CD4-positive, alpha-beta T cell (primary cell): ENCODE data around the gene SLC5A9. TPM values are rescaled to one million over a fixed set of nuclear protein-coding genes. Genes with fewer than 3 reads are reported as not detected.

Source experiments
- ATAC-seq: fragments of 200-7000 bp; cut with Tn5 transposase; one replicate; pipeline ENCODE4 v1.10.0; 2022; ENCODE audit warnings: mild to moderate bottlenecking; ENCODE audit not compliant: poor library complexity
- CTCF ChIA-PET: fragments of 350-600 bp; sonication (Branson Sonifier 250); formaldehyde crosslinking; loops from one replicate; lab custom pipeline; 2021; ENCODE audit warnings: antibody characterized with exemption, inconsistent platforms; lab: Charles Lee
- POLR2A ChIA-PET: fragments of 350-600 bp; sonication (Branson Sonifier 250); formaldehyde crosslinking; loops from one replicate; lab custom pipeline; 2021; ENCODE audit warnings: antibody characterized with exemption, inconsistent platforms; lab: Charles Lee
- DNase-seq, 14 experiments: peaks; one replicate each; pipeline ENCODE4 v3.0.0-alpha.2; 2013 to 2020; ENCODE audit warnings: mixed read lengths in 2 of 14
- H3K27ac ChIP-seq, 2 donors: one replicate each; pipeline versions ENCODE4 v1.5.1 to v1.7.0; 2013; ENCODE audit warnings: low read length in 2 of 2, low read depth in 1 of 2, mild to moderate bottlenecking in 1 of 2
- H3K27me3 ChIP-seq, 2 experiments: 1 replicate in 1 of 2; 2 replicates in 1 of 2; pipeline versions ENCODE4 v1.6.1 to v1.7.0; 2013; ENCODE audit warnings: low read length in 2 of 2, control low read depth in 1 of 2, mild to moderate bottlenecking in 1 of 2, moderate library complexity in 1 of 2; ENCODE audit not compliant: insufficient read depth in 2 of 2, control insufficient read depth in 1 of 2
- H3K36me3 ChIP-seq: one replicate; pipeline ENCODE4 v1.6.1; 2013; ENCODE audit warnings: low read length, control low read depth; ENCODE audit not compliant: insufficient read depth
- H3K4me1 ChIP-seq: one replicate; pipeline ENCODE4 v1.6.1; 2013; ENCODE audit warnings: low read length, control low read depth; ENCODE audit not compliant: insufficient read depth
- H3K4me3 ChIP-seq: one replicate; pipeline ENCODE4 v1.5.1; 2013; ENCODE audit warnings: mild to moderate bottlenecking, low read length, moderate library complexity
- H3K9me3 ChIP-seq, 2 experiments: 1 replicate in 1 of 2; 2 replicates in 1 of 2; pipeline versions ENCODE4 v1.6.1 to v1.7.0; 2013; ENCODE audit warnings: low read length in 2 of 2, mild to moderate bottlenecking in 2 of 2, control low read depth in 1 of 2, moderate library complexity in 1 of 2; ENCODE audit not compliant: control insufficient read depth in 1 of 2, insufficient read depth in 1 of 2
- H3K27ac Mint-ChIP-seq: one replicate; pipeline ENCODE4 v1.8.0; 2020; ENCODE audit warnings: mixed read lengths
- H3K27me3 Mint-ChIP-seq: one replicate; pipeline ENCODE4 v1.8.0; 2021; ENCODE audit warnings: mixed read lengths
- H3K36me3 Mint-ChIP-seq: one replicate; pipeline ENCODE4 v1.8.0; 2021; ENCODE audit warnings: low read depth, mixed read lengths
- H3K4me1 Mint-ChIP-seq: one replicate; pipeline ENCODE4 v1.8.0; 2021; ENCODE audit warnings: low read depth, mixed read lengths
- H3K4me3 Mint-ChIP-seq: one replicate; pipeline ENCODE4 v1.8.0; 2020; ENCODE audit warnings: mild to moderate bottlenecking, mixed read lengths
- H3K9me3 Mint-ChIP-seq: one replicate; pipeline ENCODE4 v1.8.0; 2020; ENCODE audit warnings: mixed read lengths
- intact Hi-C, 2 experiments: fragments of 100-400 bp; cut with DNase I in 1 of 2; cut with micrococcal nuclease in 1 of 2; formaldehyde crosslinking; loops; one replicate each; pipeline versions ENCODE4 v1.15.1 to v1.9.0; 2023 to 2025; cut with DNase I, micrococcal nuclease
- polyA plus RNA-seq, 2 donors: library from polyadenylated mRNA; unstranded; fragments of 120-200 nt; gene quantifications; one replicate each; pipeline ENCODE4 v1.2.1, GENCODE V29; 2013
- total RNA-seq, 174 experiments: library from RNA in 2 of 174; stranded (reverse) in 2 of 174; gene quantifications; one replicate each; pipeline ENCODE4 v1.2.3 and lab custom pipeline; 2021 to 2026
- TF ChIP-seq, protein P1 (sequence below): fragments of 200-600 bp; IDR thresholded peaks from one replicate; pipeline ENCODE4 v1.8.0; 2022; ENCODE audit warnings: antibody characterized with exemption, mild to moderate bottlenecking

The SLC5A9 gene
- total RNA-seq: not detected
- polyA plus RNA-seq (2013, experiment 1 of 2): 0.24 TPM
- polyA plus RNA-seq (2013, experiment 2 of 2): 0.23 TPM
- 0 to 0.12 (median 0) reads per million in 172 experiments for total RNA-seq (lab: John Stamatoyannopoulos, UW)

DNA sequence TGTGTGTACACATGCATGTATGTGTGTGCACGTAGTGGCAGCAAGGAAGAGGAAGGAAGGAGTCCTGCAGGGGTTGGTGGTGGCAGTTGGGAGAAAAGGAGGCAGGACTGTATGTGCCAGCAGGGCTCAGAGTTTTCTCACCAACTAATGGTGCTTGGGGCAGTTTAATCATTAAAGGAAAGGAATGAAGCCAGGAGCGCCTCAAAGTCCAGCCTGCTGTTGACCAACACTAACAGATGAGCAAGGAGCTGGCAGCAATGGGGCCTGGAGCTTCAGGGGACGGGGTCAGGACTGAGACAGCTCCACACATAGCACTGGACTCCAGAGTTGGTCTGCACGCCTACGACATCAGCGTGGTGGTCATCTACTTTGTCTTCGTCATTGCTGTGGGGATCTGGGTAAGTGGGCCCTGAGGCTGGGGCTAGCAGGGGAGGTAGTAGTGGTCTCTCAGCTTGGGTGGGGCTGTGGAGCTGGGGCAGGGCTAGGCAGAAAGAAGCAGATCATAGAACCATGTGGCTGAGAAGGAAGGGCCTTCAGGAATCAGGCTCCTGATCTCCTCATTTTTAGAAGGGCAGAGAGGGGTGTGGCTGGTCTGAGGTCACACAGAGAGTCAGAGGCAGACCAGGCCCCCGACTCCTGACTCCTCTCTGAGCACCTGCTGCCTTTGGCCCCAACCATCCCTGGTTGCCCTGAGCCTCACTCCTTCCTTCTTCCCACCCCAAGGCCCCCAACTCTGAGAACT lies at the start of gene SLC5A9:
TSS of gene SLC5A9 (plus strand) at position 216 of the 742 bp plus-strand sequence. CDS start at position 237, 21 bp downstream.
- H3K27ac ChIP-seq: no peak within 1 kb of the TSS
- POLR2A ChIA-PET: no interaction called here
- no peaks in the 10 kb centered on the region for H3K9me3 ChIP-seq
- H3K4me1 ChIP-seq: peaks cover 15% of the 10 kb centered on the region
- CTCF ChIA-PET: no interaction called here
- Mint-ChIP-seq H3K27me3 (no peaks in the 10 kb centered on the region), H3K36me3 (no peaks in the 10 kb centered on the region), H3K27ac (no peak within 1 kb of the TSS), H3K4me3 (no peak within 1 kb of the TSS), H3K9me3 (no peaks in the 10 kb centered on the region), H3K4me1 (no peaks in the 10 kb centered on the region)
- H3K36me3 ChIP-seq: no peaks in the 10 kb centered on the region
- TF ChIP-seq, protein P1, sequence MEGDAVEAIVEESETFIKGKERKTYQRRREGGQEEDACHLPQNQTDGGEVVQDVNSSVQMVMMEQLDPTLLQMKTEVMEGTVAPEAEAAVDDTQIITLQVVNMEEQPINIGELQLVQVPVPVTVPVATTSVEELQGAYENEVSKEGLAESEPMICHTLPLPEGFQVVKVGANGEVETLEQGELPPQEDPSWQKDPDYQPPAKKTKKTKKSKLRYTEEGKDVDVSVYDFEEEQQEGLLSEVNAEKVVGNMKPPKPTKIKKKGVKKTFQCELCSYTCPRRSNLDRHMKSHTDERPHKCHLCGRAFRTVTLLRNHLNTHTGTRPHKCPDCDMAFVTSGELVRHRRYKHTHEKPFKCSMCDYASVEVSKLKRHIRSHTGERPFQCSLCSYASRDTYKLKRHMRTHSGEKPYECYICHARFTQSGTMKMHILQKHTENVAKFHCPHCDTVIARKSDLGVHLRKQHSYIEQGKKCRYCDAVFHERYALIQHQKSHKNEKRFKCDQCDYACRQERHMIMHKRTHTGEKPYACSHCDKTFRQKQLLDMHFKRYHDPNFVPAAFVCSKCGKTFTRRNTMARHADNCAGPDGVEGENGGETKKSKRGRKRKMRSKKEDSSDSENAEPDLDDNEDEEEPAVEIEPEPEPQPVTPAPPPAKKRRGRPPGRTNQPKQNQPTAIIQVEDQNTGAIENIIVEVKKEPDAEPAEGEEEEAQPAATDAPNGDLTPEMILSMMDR: no peak
- ATAC-seq (no peak), DNase-seq (no peak)
- intact Hi-C loops: no loop called here
- no peaks in the 10 kb centered on the region for H3K27me3 ChIP-seq
- H3K4me3 ChIP-seq: no peak within 1 kb of the TSS

DNA sequence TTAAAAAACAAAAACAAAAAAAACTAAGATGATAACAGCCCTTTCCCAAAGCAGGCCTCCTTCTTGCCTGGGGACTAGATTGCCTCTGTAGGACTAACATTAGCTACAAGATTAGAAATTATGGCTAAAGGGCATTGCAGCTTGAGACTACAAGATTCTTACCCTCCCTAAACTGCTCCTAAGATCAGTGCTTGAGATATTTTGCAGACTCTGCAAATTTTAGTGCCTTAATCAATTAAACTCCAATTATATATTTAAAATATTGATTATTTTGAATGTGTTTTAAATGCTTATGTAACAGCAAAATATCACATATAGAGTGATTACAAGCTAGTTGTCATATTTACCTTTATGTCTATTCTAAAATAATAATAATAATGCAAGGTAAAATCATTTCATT lies 47.4 kb upstream of the SLC5A9 start:
- Mint-ChIP-seq H3K9me3 (no peaks in the 10 kb centered on the region), H3K4me1 (no peaks in the 10 kb centered on the region), H3K36me3 (no peaks in the 10 kb centered on the region), H3K27me3 (peaks cover 25% of the 10 kb centered on the region), H3K27ac (no peak overlapping the region), H3K4me3 (no peak overlapping the region)
- intact Hi-C loops: no loop called here
- ATAC-seq: no peak
- no peak overlapping the region for H3K4me3 ChIP-seq
- TF ChIP-seq, protein P1: no peak
- peaks cover 0 to 13% of the 10 kb centered on the region in 2 experiments for H3K27me3 ChIP-seq
- CTCF ChIA-PET: no interaction called here
- DNase-seq: no peak
- H3K36me3 ChIP-seq: no peaks in the 10 kb centered on the region
- no peak overlapping the region for H3K27ac ChIP-seq
- H3K4me1 ChIP-seq: no peaks in the 10 kb centered on the region
- POLR2A ChIA-PET: no interaction called here
- H3K9me3 ChIP-seq: peaks cover 3 to 6% of the 10 kb centered on the region in 2 experiments

DNA sequence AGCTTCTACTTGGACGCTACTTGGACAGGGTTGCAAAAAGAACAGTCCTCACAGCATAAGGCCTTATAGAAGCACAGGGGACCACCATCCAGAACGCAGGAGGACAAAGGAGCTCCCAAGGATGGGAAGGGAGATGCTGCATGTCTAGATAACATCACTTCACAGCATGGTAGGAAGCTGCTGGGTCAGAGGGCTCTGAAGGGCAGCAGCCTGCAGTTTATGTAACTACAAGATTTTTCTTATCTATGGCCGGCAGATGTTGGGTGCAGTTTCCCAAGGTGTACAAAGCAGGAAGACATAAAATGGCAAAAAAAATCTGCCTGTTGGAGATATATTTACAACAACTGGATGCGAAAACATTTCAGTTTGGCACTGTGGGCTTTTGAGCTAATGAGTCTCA lies 45.3 kb upstream of the SLC5A9 start:
- TF ChIP-seq, protein P1: no peak
- Mint-ChIP-seq H3K4me3 (no peak overlapping the region), H3K27me3 (peaks cover 21% of the 10 kb centered on the region), H3K27ac (no peak overlapping the region), H3K9me3 (no peaks in the 10 kb centered on the region), H3K36me3 (no peaks in the 10 kb centered on the region), H3K4me1 (no peaks in the 10 kb centered on the region)
- Histone ChIP-seq H3K27me3 (peaks cover 0 to 13% of the 10 kb centered on the region in 2 experiments), H3K4me3 (no peak overlapping the region), H3K27ac (no peak overlapping the region), H3K4me1 (no peaks in the 10 kb centered on the region), H3K9me3 (peaks cover 0 to 6% of the 10 kb centered on the region in 2 experiments), H3K36me3 (no peaks in the 10 kb centered on the region)
- ATAC-seq: no peak
- ChIA-PET POLR2A (no interaction called here), CTCF (no interaction called here)
- intact Hi-C loops: no loop called here
- no peak for DNase-seq
